ENCODE data around the gene RPS2. TPM values are rescaled to one million over a fixed set of nuclear protein-coding genes. Genes with fewer than 3 reads are reported as not detected.

The RPS2 gene
- total RNA-seq, 2 donors from 2014 or later: 2,300 to 2,472 TPM

- Histone ChIP-seq H3K9me3 (no peaks in the 10 kb centered on the region), H3K36me3 (replicated peaks in 1 of 2; ENCODE audit: insufficient read depth in 1 of 2, low read depth in 2 of 2) (peaks cover 33% of the 10 kb centered on the region in 2 donors), H3K4me3 (no peak overlapping the region), H3K27me3 (no peaks in the 10 kb centered on the region), H3K4me1 (peaks cover 36% of the 10 kb centered on the region), H3K27ac (no peak overlapping the region)
- 91 to 94% methylated on average over 31 to 51 of the region's 53 CpGs for WGBS, 2 donors
- no peak for DNase-seq
- ATAC-seq: no peak
- intact Hi-C loops (cut with DNase I): no loop called here
- TF ChIP-seq POLR2A (IDR thresholded peaks at IDR 0.05): no peak
- TF ChIP-seq, protein P1, sequence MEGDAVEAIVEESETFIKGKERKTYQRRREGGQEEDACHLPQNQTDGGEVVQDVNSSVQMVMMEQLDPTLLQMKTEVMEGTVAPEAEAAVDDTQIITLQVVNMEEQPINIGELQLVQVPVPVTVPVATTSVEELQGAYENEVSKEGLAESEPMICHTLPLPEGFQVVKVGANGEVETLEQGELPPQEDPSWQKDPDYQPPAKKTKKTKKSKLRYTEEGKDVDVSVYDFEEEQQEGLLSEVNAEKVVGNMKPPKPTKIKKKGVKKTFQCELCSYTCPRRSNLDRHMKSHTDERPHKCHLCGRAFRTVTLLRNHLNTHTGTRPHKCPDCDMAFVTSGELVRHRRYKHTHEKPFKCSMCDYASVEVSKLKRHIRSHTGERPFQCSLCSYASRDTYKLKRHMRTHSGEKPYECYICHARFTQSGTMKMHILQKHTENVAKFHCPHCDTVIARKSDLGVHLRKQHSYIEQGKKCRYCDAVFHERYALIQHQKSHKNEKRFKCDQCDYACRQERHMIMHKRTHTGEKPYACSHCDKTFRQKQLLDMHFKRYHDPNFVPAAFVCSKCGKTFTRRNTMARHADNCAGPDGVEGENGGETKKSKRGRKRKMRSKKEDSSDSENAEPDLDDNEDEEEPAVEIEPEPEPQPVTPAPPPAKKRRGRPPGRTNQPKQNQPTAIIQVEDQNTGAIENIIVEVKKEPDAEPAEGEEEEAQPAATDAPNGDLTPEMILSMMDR (IDR thresholded peaks at IDR 0.05): no peak
Measured at GRCh38 chr16:2001456-2002355, 37.1 kb upstream of the RPS2 start.

DNA sequence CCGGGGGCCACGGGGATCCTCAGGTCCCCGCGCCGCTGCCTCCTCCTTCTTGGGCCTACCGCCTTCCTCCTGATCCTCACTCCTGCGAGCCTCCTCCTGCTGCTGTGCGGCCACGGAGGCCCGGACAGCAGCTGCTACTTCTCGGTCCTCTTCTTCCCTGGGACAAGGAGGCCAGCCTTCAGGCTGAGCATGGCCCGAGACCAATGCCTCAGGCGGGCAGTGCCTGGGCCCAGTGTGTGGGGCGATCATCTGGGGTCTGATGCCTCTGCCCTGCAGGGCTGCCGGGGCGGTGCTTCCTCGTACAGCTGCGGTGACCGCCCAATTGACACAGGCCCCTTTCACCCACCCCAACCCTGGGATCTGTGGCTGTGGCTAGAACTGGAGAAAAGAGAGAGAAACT lies 36.4 kb upstream of the RPS2 start:
- Histone ChIP-seq H3K4me1 (peaks cover 29% of the 10 kb centered on the region), H3K4me3 (no peak overlapping the region), H3K27ac (no peak overlapping the region), H3K36me3 (replicated peaks in 1 of 2; ENCODE audit: insufficient read depth in 1 of 2, low read depth in 2 of 2) (peaks cover 33% of the 10 kb centered on the region in 2 donors), H3K9me3 (no peaks in the 10 kb centered on the region), H3K27me3 (no peaks in the 10 kb centered on the region)
- TF ChIP-seq, protein P1 (IDR thresholded peaks at IDR 0.05): no peak
- no peak for TF ChIP-seq POLR2A (IDR thresholded peaks at IDR 0.05)
- intact Hi-C loops (cut with DNase I): no loop called here
- DNase-seq: no peak
- ATAC-seq: no peak
- WGBS, 2 donors: 94 to 96% methylated on average over 11 to 19 of the region's 19 CpGs

- Histone ChIP-seq H3K27ac (no peak overlapping the region), H3K27me3 (no peaks in the 10 kb centered on the region), H3K36me3 (replicated peaks in 1 of 2; ENCODE audit: insufficient read depth in 1 of 2, low read depth in 2 of 2) (peaks cover 33% of the 10 kb centered on the region in 2 donors), H3K4me3 (no peak overlapping the region), H3K9me3 (no peaks in the 10 kb centered on the region), H3K4me1 (peaks cover 19% of the 10 kb centered on the region)
- ATAC-seq (no peak), DNase-seq (no peak)
- TF ChIP-seq, protein P1 (IDR thresholded peaks at IDR 0.05): no peak
- no peak for TF ChIP-seq POLR2A (IDR thresholded peaks at IDR 0.05)
- 86 to 89% methylated on average over 20 to 22 of the region's 28 CpGs for WGBS, 2 donors
- intact Hi-C loops (cut with DNase I): no loop called here
Measured at GRCh38 chr16:1999866-2000514, 35.4 kb upstream of the RPS2 start.

- TF ChIP-seq, protein P1 (IDR thresholded peaks at IDR 0.05): no peak
- TF ChIP-seq POLR2A (IDR thresholded peaks at IDR 0.05): no peak
- no peak overlapping the region for H3K27ac ChIP-seq
- H3K9me3 ChIP-seq: no peaks in the 10 kb centered on the region
- 87 to 100% methylated on average over 4 to 27 of the region's 39 CpGs for WGBS, 2 donors
- DNase-seq (no peak), ATAC-seq (no peak)
- intact Hi-C loops (cut with DNase I): no loop called here
- no peak overlapping the region for H3K4me3 ChIP-seq
- H3K36me3 ChIP-seq (replicated peaks in 1 of 2; ENCODE audit: insufficient read depth in 1 of 2, low read depth in 2 of 2): peaks cover 33% of the 10 kb centered on the region in 2 donors
- peaks cover 10% of the 10 kb centered on the region for H3K4me1 ChIP-seq
- H3K27me3 ChIP-seq: no peaks in the 10 kb centered on the region
Measured at GRCh38 chr16:1998852-1999801, 34.5 kb upstream of the RPS2 start.

All from body of pancreas (tissue), 4 donors.